Stimulated activated CD4-positive, alpha-beta T cell treated with anti-CD3 and anti-CD28 coated beads, Interleukin-12 subunit alpha, Interleukin-12 subunit beta, amount 100 ng/mL, for 24 hours (primary cell): ENCODE data around the gene UTP25.
"Not testable (repeated sequence)": the region's sequence is repeated elsewhere in the genome, so short reads cannot be mapped to it uniquely, and the experiment has no call there.

ENCODE experiments used
- DNase-seq, 2 experiments: peaks; one replicate each; pipeline ENCODE4 v3.0.0-alpha.2; 2020; ENCODE audit warnings: low read depth in 2 of 2

The UTP25 gene

GRCh38 chr1:209827384-209828262 is at the start of gene UTP25:
Gene UTP25, plus strand, starts transcription at chr1:209827972. Its CDS starts 92 bp downstream, at chr1:209828064.
- DNase-seq = peak; percentile 83 to 90

- no peak for DNase-seq
Observed at GRCh38 chr1:209778102-209778501, 49.7 kb upstream of the UTP25 start.

GRCh38 chr1:209780268-209780667 is 47.5 kb upstream of the UTP25 start:
- DNase-seq = no peak

GRCh38 chr1:209783386-209783785 is 44.4 kb upstream of the UTP25 start:
- DNase-seq = no peak

GRCh38 chr1:209784265-209785169 is 43.3 kb upstream of the UTP25 start, which contains the start of gene C1orf74:
Gene C1orf74, minus strand, starts transcription at chr1:209784559. Its CDS starts 925 bp downstream, at chr1:209783634.
- DNase-seq = peak; percentile 99 to 100

- no peak for DNase-seq
Observed at GRCh38 chr1:209785592-209785991, 42.2 kb upstream of the UTP25 start.

GRCh38 chr1:209786146-209786545 is 41.6 kb upstream of the UTP25 start:
- no peak for DNase-seq

GRCh38 chr1:209787551-209787950 is 40.2 kb upstream of the UTP25 start:
- no peak for DNase-seq

GRCh38 chr1:209789245-209789644 is 38.5 kb upstream of the UTP25 start:
- no peak for DNase-seq

GRCh38 chr1:209790286-209791193 is 37.2 kb upstream of the UTP25 start:
- no peak for DNase-seq

- DNase-seq = no peak
Observed at GRCh38 chr1:209791920-209792319, 35.9 kb upstream of the UTP25 start.

- DNase-seq = not testable (repeated sequence)
Observed at GRCh38 chr1:209793711-209794110, 34.1 kb upstream of the UTP25 start.

GRCh38 chr1:209797978-209798639 is 29.7 kb upstream of the UTP25 start:
- DNase-seq = no peak

- DNase-seq = no peak
Observed at GRCh38 chr1:209800984-209801834, 26.6 kb upstream of the UTP25 start.

GRCh38 chr1:209802117-209802779 is 25.5 kb upstream of the UTP25 start:
- no peak for DNase-seq

- no peak for DNase-seq
Observed at GRCh38 chr1:209802780-209803152, 25.0 kb upstream of the UTP25 start.

- no peak for DNase-seq
Observed at GRCh38 chr1:209803568-209803967, 24.2 kb upstream of the UTP25 start.

- no peak for DNase-seq
Observed at GRCh38 chr1:209805341-209805781, 22.4 kb upstream of the UTP25 start.
